ENCODE data around the gene PCTP. TPM values are rescaled to one million over a fixed set of nuclear protein-coding genes. Genes with fewer than 3 reads are reported as not detected.

The PCTP gene
- total and polyA plus RNA-seq, 2 of the 4 experiments (the other 2 are of a cell fraction) = 11.6 to 12.9 TPM

DNA sequence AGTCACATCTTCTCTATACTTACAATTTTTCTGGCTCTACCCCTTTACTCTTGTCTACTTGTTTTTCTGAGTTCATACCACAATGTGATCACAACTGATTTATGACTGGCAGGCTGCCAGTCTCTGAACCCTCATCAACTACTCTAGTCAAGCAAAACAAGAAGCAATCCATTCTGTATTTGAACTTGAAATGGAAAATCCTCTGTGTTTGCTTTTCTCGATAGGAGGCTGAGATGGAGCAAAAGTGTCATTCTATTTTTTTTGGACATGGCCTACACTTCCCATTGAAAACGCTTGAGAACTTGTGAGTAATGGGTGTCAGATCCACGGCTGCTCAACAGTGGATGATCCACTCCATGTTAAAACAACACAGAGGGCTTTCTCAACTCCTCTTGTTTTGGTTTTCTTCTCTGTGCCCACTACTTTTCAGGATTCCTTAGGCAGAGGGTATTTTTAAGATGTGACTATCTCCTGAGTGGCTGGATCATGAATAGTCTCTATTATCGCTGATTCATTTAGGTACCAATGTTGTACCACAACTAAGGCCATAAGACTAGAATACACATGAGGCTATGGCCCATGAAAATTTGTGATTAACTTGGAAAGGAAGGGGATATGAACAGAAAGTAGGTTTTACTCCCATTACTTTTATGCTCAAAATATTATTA is 39.9 kb upstream of the PCTP start:
- no peak overlapping the region for H4K5ac ChIP-seq (ENCODE audit: low read depth, low read length)
- ChIA-PET POLR2A (ENCODE audit: unreplicated experiment) (no interaction called here), CTCF (no interaction called here)
- H3K9me3 ChIP-seq (ENCODE audit: control insufficient read depth, insufficient read depth, low read length) = no peaks in the 10 kb centered on the region
- no peak overlapping the region for H3K4me3 ChIP-seq (ENCODE audit: insufficient read depth, low read depth, low read length)
- no peak overlapping the region for H2AK9ac ChIP-seq (replicated peaks; ENCODE audit: low read depth, low read length, poor library complexity)
- no peak for DNase-seq
- in situ Hi-C loops (cut with MboI; ENCODE audit: low sequenced_read_pairs) = no loop called here
- H2BK5ac ChIP-seq (ENCODE audit: low read depth, low read length, poor library complexity, severe bottlenecking) = no peak overlapping the region
- H3K27me3 ChIP-seq (ENCODE audit: control insufficient read depth, insufficient read depth, low read length) = peaks cover 3% of the 10 kb centered on the region
- H3K79me1 ChIP-seq (ENCODE audit: low read depth in 1 of 2, low read length in 2 of 2) = no peaks in the 10 kb centered on the region
- no peak overlapping the region for H3K56ac ChIP-seq (ENCODE audit: extremely low read depth, insufficient read depth, low read length)
- no peak overlapping the region for H3K14ac ChIP-seq (replicated peaks; ENCODE audit: low read depth, low read length)
- H2BK20ac ChIP-seq (ENCODE audit: low read depth, low read length) = no peak overlapping the region
- H3K4me2 ChIP-seq (ENCODE audit: low read depth, low read length) = no peak overlapping the region
- H3K27ac ChIP-seq (ENCODE audit: insufficient read depth, low read length) = no peak overlapping the region
- intact Hi-C loops (cut with micrococcal nuclease) = no loop called here
- no peak overlapping the region for H4K91ac ChIP-seq (ENCODE audit: insufficient read depth, low read depth, low read length)
- no peak for ATAC-seq (ENCODE audit: low read depth)
- no peak overlapping the region for H3K4ac ChIP-seq (ENCODE audit: low read depth, low read length)
- no peak overlapping the region for H2AFZ ChIP-seq (replicated peaks; ENCODE audit: low read length, poor library complexity)
- H2AK5ac ChIP-seq (ENCODE audit: low read depth, low read length) = no peak overlapping the region
- dilution Hi-C loops (cut with HindIII; ENCODE audit: low sequenced_read_pairs, unreplicated experiment) = no loop called here
- H3K23ac ChIP-seq (ENCODE audit: low read depth, low read length) = no peak overlapping the region
- H3K9ac ChIP-seq (ENCODE audit: low read depth, low read length) = no peak overlapping the region
- no peak overlapping the region for H2BK15ac ChIP-seq (ENCODE audit: low read depth, low read length)
- no peaks in the 10 kb centered on the region for H3K9me1 ChIP-seq (ENCODE audit: insufficient read depth, low read length)
- BruUV-seq (replicated peaks) = no TSS peak
- no peak for TF ChIP-seq RCOR1 (IDR thresholded peaks at IDR 0.05; ENCODE audit: insufficient replicate concordance, low read length)
- H2BK120ac ChIP-seq (ENCODE audit: low read depth, low read length) = no peak overlapping the region
- H3K18ac ChIP-seq (ENCODE audit: low read depth, low read length) = no peak overlapping the region
- no peaks in the 10 kb centered on the region for H3K36me3 ChIP-seq (ENCODE audit: control insufficient read depth, insufficient read depth, low read length)
- WGBS, 2 experiments (ENCODE audit: extremely low coverage in 2 of 2, insufficient read length in 1 of 2) = no CpG with 5 or more reads among the region's 4 CpGs
- H4K20me1 ChIP-seq (ENCODE audit: insufficient read depth, low read length) = no peaks in the 10 kb centered on the region
- no peak overlapping the region for H4K8ac ChIP-seq (ENCODE audit: low read depth in 2 of 2, low read length in 2 of 2)
- peaks cover 2% of the 10 kb centered on the region; the same call in 1 of the 2 replicates for H3K4me1 ChIP-seq (ENCODE audit: control insufficient read depth, insufficient read depth, low read length)

Measured in IMR-90 (cell line).